ENCODE measurements around the gene DIAPH3. TPM values are rescaled to one million over a fixed set of nuclear protein-coding genes. Genes with fewer than 3 reads are reported as not detected.
A peak's percentile ranks its signal among the peaks of the same experiment; 100 is the strongest.

The DIAPH3 gene
- total and polyA plus RNA-seq, 8 donors: 3.3 to 19.1 (median 10.6) TPM

DNA sequence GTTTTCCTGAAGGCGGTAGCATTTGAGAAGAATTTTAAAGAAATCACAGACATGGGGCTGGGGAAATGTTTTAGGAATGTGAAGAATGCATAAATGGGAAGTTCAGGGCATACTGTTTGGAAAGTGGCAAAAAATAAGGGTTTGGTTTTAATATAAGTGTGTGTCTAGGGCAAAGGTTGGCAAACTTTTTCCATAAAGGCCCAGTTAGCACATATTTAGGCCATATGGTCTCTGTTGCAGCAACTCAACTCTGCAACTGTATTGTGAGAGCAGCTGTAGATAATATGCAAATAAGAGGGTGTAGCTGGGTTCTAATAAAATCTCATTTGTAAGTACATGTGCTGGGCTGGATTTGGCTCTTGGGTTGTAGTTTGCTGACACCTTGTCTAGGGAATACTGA, 521.9 kb downstream of the DIAPH3 start:
- intact Hi-C loops (cut with DNase I): no loop called here
- ATAC-seq: no peak
- TF ChIP-seq, protein P1, sequence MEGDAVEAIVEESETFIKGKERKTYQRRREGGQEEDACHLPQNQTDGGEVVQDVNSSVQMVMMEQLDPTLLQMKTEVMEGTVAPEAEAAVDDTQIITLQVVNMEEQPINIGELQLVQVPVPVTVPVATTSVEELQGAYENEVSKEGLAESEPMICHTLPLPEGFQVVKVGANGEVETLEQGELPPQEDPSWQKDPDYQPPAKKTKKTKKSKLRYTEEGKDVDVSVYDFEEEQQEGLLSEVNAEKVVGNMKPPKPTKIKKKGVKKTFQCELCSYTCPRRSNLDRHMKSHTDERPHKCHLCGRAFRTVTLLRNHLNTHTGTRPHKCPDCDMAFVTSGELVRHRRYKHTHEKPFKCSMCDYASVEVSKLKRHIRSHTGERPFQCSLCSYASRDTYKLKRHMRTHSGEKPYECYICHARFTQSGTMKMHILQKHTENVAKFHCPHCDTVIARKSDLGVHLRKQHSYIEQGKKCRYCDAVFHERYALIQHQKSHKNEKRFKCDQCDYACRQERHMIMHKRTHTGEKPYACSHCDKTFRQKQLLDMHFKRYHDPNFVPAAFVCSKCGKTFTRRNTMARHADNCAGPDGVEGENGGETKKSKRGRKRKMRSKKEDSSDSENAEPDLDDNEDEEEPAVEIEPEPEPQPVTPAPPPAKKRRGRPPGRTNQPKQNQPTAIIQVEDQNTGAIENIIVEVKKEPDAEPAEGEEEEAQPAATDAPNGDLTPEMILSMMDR (IDR thresholded peaks at IDR 0.05): no peak
- Histone ChIP-seq H3K4me3 (no peak overlapping the region), H3K4me1 (no peaks in the 10 kb centered on the region), H3K9me3 (no peaks in the 10 kb centered on the region), H3K36me3 (no peaks in the 10 kb centered on the region), H3K27me3 (no peaks in the 10 kb centered on the region), H3K27ac (no peak overlapping the region)
- no peak for DNase-seq

DNA sequence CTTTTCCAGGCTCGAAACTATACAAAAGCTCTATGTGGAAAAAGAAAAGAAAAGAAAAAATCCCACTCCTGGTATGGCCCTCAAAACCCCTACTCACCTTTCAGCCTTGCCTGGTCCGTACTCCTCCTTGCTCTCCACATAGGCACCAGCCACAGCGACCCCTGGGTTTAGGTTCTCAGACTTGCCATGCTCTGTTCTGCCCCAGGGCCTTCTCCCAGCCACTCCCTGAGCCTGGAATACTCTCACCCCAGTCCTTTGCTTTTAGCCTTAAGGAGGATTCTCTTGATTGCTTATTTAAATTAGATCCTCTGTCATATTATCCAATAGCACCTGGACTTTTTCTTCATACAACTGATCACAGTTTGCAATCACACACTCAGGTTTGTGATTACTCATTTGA, 522.5 kb downstream of the DIAPH3 start:
- H3K27ac ChIP-seq: no peak overlapping the region
- H3K9me3 ChIP-seq: no peaks in the 10 kb centered on the region
- no peak overlapping the region for H3K4me3 ChIP-seq
- no peaks in the 10 kb centered on the region for H3K27me3 ChIP-seq
- intact Hi-C loops (cut with DNase I): no loop called here
- H3K4me1 ChIP-seq: no peaks in the 10 kb centered on the region
- TF ChIP-seq, protein P1 (IDR thresholded peaks at IDR 0.05): no peak
- no peak for ATAC-seq
- no peaks in the 10 kb centered on the region for H3K36me3 ChIP-seq
- DNase-seq: no peak

DNA sequence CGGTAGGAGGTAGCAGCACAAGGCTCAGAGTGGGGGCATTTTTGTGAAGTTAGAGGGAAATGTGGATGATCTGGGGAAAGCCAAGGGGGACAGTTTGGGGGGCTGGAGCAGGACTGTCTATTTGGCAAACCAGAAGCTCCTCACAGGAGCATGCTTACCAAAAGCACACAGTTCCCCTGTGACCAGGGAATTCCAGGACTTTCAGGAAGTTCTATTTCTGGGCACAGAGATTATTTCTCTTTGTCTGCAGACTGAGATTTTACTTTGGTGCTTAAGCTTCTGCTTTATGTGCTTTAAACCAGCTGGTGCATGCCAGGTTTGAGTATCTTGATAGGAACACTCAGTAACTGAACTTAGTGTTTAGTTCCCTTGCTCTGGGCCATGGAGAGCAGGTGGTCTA, 525.3 kb downstream of the DIAPH3 start:
- Histone ChIP-seq H3K4me1 (no peaks in the 10 kb centered on the region), H3K36me3 (no peaks in the 10 kb centered on the region), H3K9me3 (no peaks in the 10 kb centered on the region), H3K27ac (no peak overlapping the region), H3K27me3 (no peaks in the 10 kb centered on the region), H3K4me3 (no peak overlapping the region)
- ATAC-seq (no peak), DNase-seq (no peak)
- TF ChIP-seq, protein P1 (IDR thresholded peaks at IDR 0.05): no peak
- intact Hi-C loops (cut with DNase I): no loop called here

DNA sequence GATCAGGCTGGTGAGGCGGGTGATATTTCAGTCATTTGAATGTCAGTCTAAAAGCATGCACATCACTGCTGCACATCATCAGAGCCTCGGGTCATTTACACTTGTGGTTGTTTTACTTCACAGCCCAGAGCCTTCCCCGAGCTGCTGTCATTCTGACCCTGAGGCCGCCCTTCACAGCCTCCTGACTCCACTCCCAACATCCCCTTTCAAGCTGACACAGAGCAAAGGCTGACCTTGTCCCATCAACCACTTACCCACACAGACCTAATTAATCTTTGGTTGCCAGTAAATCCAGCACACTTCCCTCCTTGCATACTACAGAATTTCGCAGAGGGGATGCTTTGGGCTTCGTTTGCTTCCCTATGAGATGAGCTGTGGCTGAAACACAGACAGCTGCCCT, 528.1 kb downstream of the DIAPH3 start:
- intact Hi-C loops (cut with DNase I): no loop called here
- no peak overlapping the region for H3K27ac ChIP-seq
- no peak for DNase-seq

DNA sequence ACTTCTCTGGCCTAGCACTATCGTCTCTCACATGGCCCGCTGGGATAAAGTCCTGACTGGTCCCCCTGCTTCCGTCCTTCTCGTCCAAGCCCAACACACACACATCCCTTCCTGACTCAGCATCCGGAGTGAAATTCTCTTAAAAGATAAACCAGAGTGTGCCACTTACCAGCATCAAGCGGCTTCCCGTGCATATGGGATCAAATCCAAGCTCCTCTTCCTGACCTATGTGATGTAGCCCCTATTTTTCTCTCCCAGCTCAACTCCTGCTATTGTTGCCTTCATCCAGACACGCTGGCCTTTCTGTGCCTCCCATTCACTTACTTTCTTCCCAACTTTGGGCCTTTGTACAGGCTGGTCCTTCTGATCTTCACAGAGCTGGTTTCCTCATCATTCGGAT, 530.4 kb downstream of the DIAPH3 start:
- H3K36me3 ChIP-seq: no peaks in the 10 kb centered on the region
- intact Hi-C loops (cut with DNase I): no loop called here
- DNase-seq (peak in 1 of 4 donors; percentile 32), ATAC-seq (peak; percentile 42)
- TF ChIP-seq, protein P1 (IDR thresholded peaks at IDR 0.05): no peak
- H3K9me3 ChIP-seq: no peaks in the 10 kb centered on the region
- no peak overlapping the region for H3K4me3 ChIP-seq
- peak overlapping the region; percentile 18 to 26 for H3K27ac ChIP-seq
- H3K27me3 ChIP-seq: no peaks in the 10 kb centered on the region
- no peaks in the 10 kb centered on the region for H3K4me1 ChIP-seq

More for the DNA sequence above, 528.1 kb downstream of the DIAPH3 start:
- no peaks in the 10 kb centered on the region for H3K9me3 ChIP-seq
- no peaks in the 10 kb centered on the region for H3K27me3 ChIP-seq
- H3K4me1 ChIP-seq: no peaks in the 10 kb centered on the region
- no peak overlapping the region for H3K4me3 ChIP-seq
- no peaks in the 10 kb centered on the region for H3K36me3 ChIP-seq
- TF ChIP-seq, protein P1 (IDR thresholded peaks at IDR 0.05): no peak
- ATAC-seq: no peak

Data from left lung (tissue), 10 donors.